Body of pancreas (tissue), 4 donors: ENCODE data around the gene OR51V1. TPM values are rescaled to one million over a fixed set of nuclear protein-coding genes. Genes with fewer than 3 reads are reported as not detected.
"Not testable (repeated sequence)": the region's sequence is repeated elsewhere in the genome, so short reads cannot be mapped to it uniquely, and the experiment has no call there.

Source experiments
- ATAC-seq: fragments of 150-250 bp; one replicate; pipeline ENCODE4 v1.9.1; 2016
- DNase-seq, 4 donors: peaks; one replicate each; pipeline ENCODE4 v3.0.0-alpha.2; 2019
- H3K27ac ChIP-seq, 4 donors: fragments of 200-600 bp; sonication (generic); 1 replicate in 3 of 4; 2 replicates in 1 of 4; pipeline versions ENCODE4 v1.5.1 to v1.6.1; 2016 to 2019; ENCODE audit warnings: mild to moderate bottlenecking in 1 of 4, mixed read lengths in 1 of 4, moderate library complexity in 1 of 4
- H3K27me3 ChIP-seq, 2 donors: fragments of 200-600 bp; sonication (generic); one replicate each; pipeline ENCODE4 v1.6.0; 2016; ENCODE audit warnings: mild to moderate bottlenecking in 1 of 2
- H3K36me3 ChIP-seq, 2 donors: fragments of 200-600 bp; sonication (generic); replicated peaks in 1 of 2; 2 replicates each; pipeline ENCODE4 v1.5.1; 2016; ENCODE audit warnings: low read depth in 2 of 2; ENCODE audit not compliant: insufficient read depth in 1 of 2
- H3K4me1 ChIP-seq: fragments of 200-600 bp; sonication (generic); one replicate; pipeline ENCODE4 v1.6.0; 2016
- H3K4me3 ChIP-seq, 2 donors: fragments of 200-600 bp; sonication (generic); 1 replicate in 1 of 2; 2 replicates in 1 of 2; pipeline ENCODE4 v1.5.1; 2016 to 2019
- H3K9me3 ChIP-seq, 3 donors: fragments of 200-600 bp; sonication (generic); 1 replicate in 2 of 3; 2 replicates in 1 of 3; pipeline ENCODE4 v1.5.1; 2016
- POLR2A ChIP-seq, 3 donors: fragments of 450-650 bp; IDR thresholded peaks; one replicate each; pipeline ENCODE4 v1.6.1; 2016; ENCODE audit warnings: antibody characterized with exemption in 3 of 3, mild to moderate bottlenecking in 2 of 3
- WGBS, 2 donors: methylation state at CpG; one replicate each; pipeline ENCODE4 v1.1.5; 2017; 5-methylcytosine and 5-hydroxymethylcytosine counted together
- intact Hi-C: fragments of 100-400 bp; cut with DNase I; formaldehyde crosslinking; loops from one replicate; pipeline ENCODE4 v1.15.1; 2023
- total RNA-seq, 2 donors: library from RNA; depleted of rRNA; stranded (reverse); fragments of >200 nt; gene quantifications; one replicate each; pipeline ENCODE4 v1.1.0, GENCODE V29; 2016
- TF ChIP-seq, protein P1 (sequence below), 7 experiments: fragments of 450-650 bp in 4 of 7; fragments of 200-600 bp in 3 of 7; sonication (generic) in 3 of 7; IDR thresholded peaks; one replicate each; pipeline ENCODE4 v1.5.1; 2016 to 2019; ENCODE audit warnings: antibody characterized with exemption in 7 of 7

OR51V1 gene
- not detected for total RNA-seq

- intact Hi-C loops: no loop called here
- Histone ChIP-seq H3K27me3 (no peaks in the 10 kb centered on the region), H3K9me3 (no peaks in the 10 kb centered on the region), H3K27ac (no peak within 1 kb of the TSS), H3K4me1 (no peaks in the 10 kb centered on the region), H3K4me3 (no peak within 1 kb of the TSS), H3K36me3 (no peaks in the 10 kb centered on the region)
- 36 to 38% methylated on average over 1 of the region's 1 CpG for WGBS, 2 donors
- DNase-seq (no peak), ATAC-seq (no peak)
- no peak for TF ChIP-seq POLR2A (IDR thresholded peaks at IDR 0.05)
- TF ChIP-seq, protein P1, sequence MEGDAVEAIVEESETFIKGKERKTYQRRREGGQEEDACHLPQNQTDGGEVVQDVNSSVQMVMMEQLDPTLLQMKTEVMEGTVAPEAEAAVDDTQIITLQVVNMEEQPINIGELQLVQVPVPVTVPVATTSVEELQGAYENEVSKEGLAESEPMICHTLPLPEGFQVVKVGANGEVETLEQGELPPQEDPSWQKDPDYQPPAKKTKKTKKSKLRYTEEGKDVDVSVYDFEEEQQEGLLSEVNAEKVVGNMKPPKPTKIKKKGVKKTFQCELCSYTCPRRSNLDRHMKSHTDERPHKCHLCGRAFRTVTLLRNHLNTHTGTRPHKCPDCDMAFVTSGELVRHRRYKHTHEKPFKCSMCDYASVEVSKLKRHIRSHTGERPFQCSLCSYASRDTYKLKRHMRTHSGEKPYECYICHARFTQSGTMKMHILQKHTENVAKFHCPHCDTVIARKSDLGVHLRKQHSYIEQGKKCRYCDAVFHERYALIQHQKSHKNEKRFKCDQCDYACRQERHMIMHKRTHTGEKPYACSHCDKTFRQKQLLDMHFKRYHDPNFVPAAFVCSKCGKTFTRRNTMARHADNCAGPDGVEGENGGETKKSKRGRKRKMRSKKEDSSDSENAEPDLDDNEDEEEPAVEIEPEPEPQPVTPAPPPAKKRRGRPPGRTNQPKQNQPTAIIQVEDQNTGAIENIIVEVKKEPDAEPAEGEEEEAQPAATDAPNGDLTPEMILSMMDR (IDR thresholded peaks at IDR 0.05): no peak
These were observed at the start of gene OR51V1 for GRCh38 chr11:5200582-5200981. TSS of gene OR51V1 (minus strand) at chr11:5200682. CDS start at chr11:5200682, 0 bp downstream.

GRCh38 chr11:5249807-5250396 is 49.4 kb upstream of the OR51V1 start, which contains the start of gene HBG1:
TSS of gene HBG1 (minus strand) at chr11:5249857. CDS start at chr11:5249804, 53 bp downstream.
- intact Hi-C loops, H3K27me3 ChIP-seq, H3K4me1 ChIP-seq, H3K27ac ChIP-seq, DNase-seq, ATAC-seq, H3K4me3 ChIP-seq, H3K36me3 ChIP-seq, H3K9me3 ChIP-seq: not testable (repeated sequence)
- WGBS, 2 donors: 59 to 67% methylated on average over 4 of the region's 9 CpGs

DNA sequence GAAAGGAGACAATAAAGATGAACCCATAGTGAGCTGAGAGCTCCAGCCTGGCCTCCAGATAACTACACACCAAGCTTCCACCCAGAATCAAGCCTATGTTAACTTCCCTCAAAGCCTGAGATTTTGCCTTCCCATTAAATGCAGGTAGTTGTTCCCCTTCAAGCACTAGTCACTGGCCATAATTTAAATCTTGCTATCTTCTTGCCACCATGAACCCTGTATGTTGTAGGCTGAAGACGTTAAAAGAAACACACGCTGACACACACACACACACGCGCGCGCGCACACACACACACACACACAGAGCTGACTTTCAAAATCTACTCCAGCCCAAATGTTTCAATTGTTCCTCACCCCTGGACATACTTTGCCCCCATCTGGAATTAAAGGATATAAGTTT is 48.0 kb upstream of the OR51V1 start:
- H3K4me1 ChIP-seq, H3K27ac ChIP-seq, H3K36me3 ChIP-seq, intact Hi-C loops, DNase-seq, ATAC-seq, H3K9me3 ChIP-seq, H3K4me3 ChIP-seq, H3K27me3 ChIP-seq: not testable (repeated sequence)
- WGBS, 2 donors: 77 to 78% methylated on average over 7 of the region's 7 CpGs

DNA sequence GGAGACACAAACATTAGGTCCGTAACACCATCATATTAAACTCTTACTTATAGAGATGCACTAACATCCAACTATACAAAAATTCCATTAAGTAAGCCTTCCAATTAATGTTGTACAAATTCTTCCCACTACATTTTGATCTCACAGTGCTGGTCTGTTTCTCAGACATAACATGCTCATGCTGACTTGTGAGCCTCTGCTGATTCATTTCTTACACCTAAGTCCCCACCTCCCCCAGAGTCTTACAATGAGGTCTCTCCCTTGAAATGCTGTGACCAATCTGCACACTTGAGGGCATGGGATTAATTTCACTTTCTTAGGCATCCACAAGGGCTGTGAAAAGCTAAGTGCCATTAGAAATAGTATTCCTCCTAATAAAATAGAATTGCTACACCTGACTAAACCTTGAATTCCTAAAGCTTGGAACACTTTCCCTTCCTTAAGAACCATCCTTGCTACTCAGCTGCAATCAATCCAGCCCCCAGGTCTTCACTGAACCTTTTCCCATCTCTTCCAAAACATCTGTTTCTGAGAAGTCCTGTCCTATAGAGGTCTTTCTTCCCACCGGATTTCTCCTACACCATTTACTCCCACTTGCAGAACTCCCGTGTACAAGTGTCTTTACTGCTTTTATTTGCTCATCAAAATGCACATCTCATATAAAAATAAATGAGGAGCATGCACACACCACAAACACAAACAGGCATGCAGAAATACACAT is 47.1 kb upstream of the OR51V1 start:
- no peaks in the 10 kb centered on the region for H3K36me3 ChIP-seq
- intact Hi-C loops: no loop called here
- no peak overlapping the region for H3K27ac ChIP-seq
- H3K4me1 ChIP-seq: no peaks in the 10 kb centered on the region
- TF ChIP-seq, protein P1 (IDR thresholded peaks at IDR 0.05): no peak
- no peak for TF ChIP-seq POLR2A (IDR thresholded peaks at IDR 0.05)
- H3K4me3 ChIP-seq: no peak overlapping the region
- 75 to 77% methylated on average over 3 of the region's 3 CpGs for WGBS, 2 donors
- ATAC-seq: no peak
- no peaks in the 10 kb centered on the region for H3K27me3 ChIP-seq
- H3K9me3 ChIP-seq: no peaks in the 10 kb centered on the region
- DNase-seq: no peak

GRCh38 chr11:5246772-5247471 is 46.4 kb upstream of the OR51V1 start:
- 49 to 61% methylated on average over 6 of the region's 6 CpGs for WGBS, 2 donors
- Histone ChIP-seq H3K9me3 (no peaks in the 10 kb centered on the region), H3K27ac (no peak overlapping the region), H3K4me1 (no peaks in the 10 kb centered on the region), H3K36me3 (no peaks in the 10 kb centered on the region), H3K4me3 (no peak overlapping the region), H3K27me3 (no peaks in the 10 kb centered on the region)
- DNase-seq: no peak
- intact Hi-C loops: no loop called here
- ATAC-seq: no peak
- TF ChIP-seq, protein P1 (IDR thresholded peaks at IDR 0.05): no peak
- TF ChIP-seq POLR2A (IDR thresholded peaks at IDR 0.05): no peak
